GM18498 (cell line): ENCODE data around the gene PES1.
"Not testable (repeated sequence)": the region's sequence is repeated elsewhere in the genome, so short reads cannot be mapped to it uniquely, and the experiment has no call there.

ENCODE experiments used
- ATAC-seq: cut with Tn5 transposase; IDR thresholded peaks from one replicate; pipeline ENCODE4 v1.9.1; 2021; ENCODE audit warnings: mild to moderate bottlenecking, moderate library complexity; ENCODE audit not compliant: unreplicated experiment

Gene PES1

GRCh38 chr22:30578481-30578880 is 13.2 kb downstream of the PES1 start:
- ATAC-seq, result no peak

- ATAC-seq, result no peak
Measured at GRCh38 chr22:30575859-30576258, 15.9 kb downstream of the PES1 start.

- no peak for ATAC-seq
Measured at GRCh38 chr22:30574997-30575671, 16.6 kb downstream of the PES1 start.

GRCh38 chr22:30574095-30574981 is 17.4 kb downstream of the PES1 start, which contains the start of gene GAL3ST1:
Gene GAL3ST1, minus strand, starts transcription at chr22:30574665. Its CDS starts 17,273 bp downstream, at chr22:30557392.
- ATAC-seq, result no peak

- ATAC-seq, result no peak
Measured at GRCh38 chr22:30573594-30574094, 18.1 kb downstream of the PES1 start.

- no peak for ATAC-seq
Measured at GRCh38 chr22:30572840-30573593, 18.7 kb downstream of the PES1 start.

- ATAC-seq, result no peak
Measured at GRCh38 chr22:30572210-30572609, 19.5 kb downstream of the PES1 start.

- ATAC-seq, result no peak
Measured at GRCh38 chr22:30569674-30570202, 22.0 kb downstream of the PES1 start.

GRCh38 chr22:30568137-30568805 is 23.4 kb downstream of the PES1 start:
- no peak for ATAC-seq

- ATAC-seq, result not testable (repeated sequence)
Measured at GRCh38 chr22:30567277-30567676, 24.4 kb downstream of the PES1 start.

- ATAC-seq, result no peak
Measured at GRCh38 chr22:30566125-30566524, 25.6 kb downstream of the PES1 start.

- no peak for ATAC-seq
Measured at GRCh38 chr22:30565341-30565740, 26.4 kb downstream of the PES1 start.

GRCh38 chr22:30564761-30565119 is 27.0 kb downstream of the PES1 start:
- ATAC-seq, result no peak

GRCh38 chr22:30564045-30564760 is 27.5 kb downstream of the PES1 start:
- ATAC-seq, result no peak

GRCh38 chr22:30562366-30562765 is 29.3 kb downstream of the PES1 start:
- no peak for ATAC-seq

- no peak for ATAC-seq
Measured at GRCh38 chr22:30561402-30562189, 30.1 kb downstream of the PES1 start.

GRCh38 chr22:30560643-30561202 is 31.0 kb downstream of the PES1 start:
- ATAC-seq, result not testable (repeated sequence)

GRCh38 chr22:30559889-30560288 is 31.8 kb downstream of the PES1 start:
- no peak for ATAC-seq

GRCh38 chr22:30557243-30557642 is 34.5 kb downstream of the PES1 start:
- ATAC-seq, result no peak
